Spleen (tissue), 11 donors: ENCODE results near the gene HMGXB3. TPM values are rescaled to one million over a fixed set of nuclear protein-coding genes. Genes with fewer than 3 reads are reported as not detected.
A peak's percentile ranks its signal among the peaks of the same experiment; 100 is the strongest.

ENCODE experiments used
- DNase-seq: peaks from one replicate; pipeline ENCODE4 v3.0.0-alpha.2; 2020
- H3K27ac ChIP-seq, 8 donors: fragments of 200-600 bp; sonication (generic) in 7 of 8; 1 replicate in 4 of 8; 2 replicates in 4 of 8; pipeline versions ENCODE4 v1.5.0 to v1.8.0; 2016 to 2021; ENCODE audit warnings: inconsistent platforms in 4 of 8, mild to moderate bottlenecking in 4 of 8, moderate library complexity in 1 of 8
- H3K27me3 ChIP-seq, 7 donors: fragments of 200-600 bp; sonication (generic) in 6 of 7; replicated peaks in 1 of 7; 1 replicate in 4 of 7; 2 replicates in 3 of 7; pipeline versions ENCODE4 v1.5.0 to v1.8.0; 2016 to 2021; ENCODE audit warnings: inconsistent platforms in 3 of 7, mild to moderate bottlenecking in 1 of 7
- H3K36me3 ChIP-seq, 6 donors: fragments of 200-600 bp; sonication (generic) in 5 of 6; 1 replicate in 4 of 6; 2 replicates in 2 of 6; pipeline versions ENCODE4 v1.5.0 to v1.8.0; 2016 to 2021; ENCODE audit warnings: inconsistent platforms in 2 of 6
- H3K4me1 ChIP-seq, 6 donors: fragments of 200-600 bp; sonication (generic) in 5 of 6; 1 replicate in 3 of 6; 2 replicates in 3 of 6; pipeline versions ENCODE4 v1.5.0 to v1.8.0; 2016 to 2021; ENCODE audit warnings: inconsistent platforms in 3 of 6
- H3K4me3 ChIP-seq, 8 donors: fragments of 200-600 bp; sonication (generic) in 7 of 8; 1 replicate in 4 of 8; 2 replicates in 4 of 8; pipeline versions ENCODE4 v1.5.0 to v1.8.0; 2016 to 2021; ENCODE audit warnings: inconsistent platforms in 4 of 8, mild to moderate bottlenecking in 4 of 8, moderate library complexity in 2 of 8
- H3K9me3 ChIP-seq, 8 donors: fragments of 200-600 bp; sonication (generic) in 7 of 8; 1 replicate in 4 of 8; 2 replicates in 4 of 8; pipeline versions ENCODE4 v1.5.0 to v1.8.0; 2016 to 2021; ENCODE audit warnings: inconsistent platforms in 4 of 8
- CTCF ChIP-seq, 11 experiments: fragments of 200-600 bp in 7 of 11; fragments of 450-650 bp in 4 of 11; sonication (generic) in 4 of 11; IDR thresholded peaks in 8 of 11; conservative IDR thresholded peaks in 3 of 11; 1 replicate in 7 of 11; 2 replicates in 4 of 11; pipeline versions ENCODE4 v1.4.0 to v1.8.0; 2016 to 2021; ENCODE audit warnings: antibody characterized with exemption in 11 of 11, inconsistent platforms in 4 of 11, mild to moderate bottlenecking in 1 of 11
- POLR2A ChIP-seq, 3 donors: fragments of 450-650 bp; IDR thresholded peaks; one replicate each; pipeline ENCODE4 v1.5.1; 2017; ENCODE audit warnings: antibody characterized with exemption in 3 of 3, mild to moderate bottlenecking in 1 of 3
- POLR2AphosphoS5 ChIP-seq, 3 donors: sonication (generic); formaldehyde crosslinking; IDR thresholded peaks; one replicate each; pipeline ENCODE4 v1.5.1; 2017; ENCODE audit warnings: antibody characterized with exemption in 3 of 3
- WGBS, 5 donors: extraction: QIAGEN DNeasy Blood & Tissue Kit in 3 of 5; methylation state at CpG; one replicate each; pipeline versions ENCODE4 v1.1.5 to v1.1.7; 2013 to 2018; 5-methylcytosine and 5-hydroxymethylcytosine counted together
- intact Hi-C: fragments of 100-400 bp; cut with DNase I; formaldehyde crosslinking; loops from one replicate; pipeline ENCODE4 v1.15.0; 2023; ENCODE audit warnings: low total_unique reads
- polyA plus RNA-seq, 3 donors: library from polyadenylated mRNA; stranded (reverse); fragments of 200-250 nt; gene quantifications; one replicate each; pipeline ENCODE4 v1.2.1, GENCODE V29; 2013
- total RNA-seq, 7 donors: library from RNA; depleted of rRNA in 3 of 7; stranded (reverse); fragments of >200 nt in 3 of 7; fragmentation: NEBNext Ultra II Directional in 4 of 7; extraction: Animal tissue kit (Norgen Biotek cat#: 25700) in 4 of 7; gene quantifications; one replicate each; pipeline versions ENCODE4 v1.1.0 to v1.2.1, GENCODE V29; 2016 to 2021
- donor health status: healthy with polysubstance abuse.
- donor health status: DM: no; HTN: no; CAD: no; lungs with moderate emphysema.
- donor health status: DM: no; HTN: no; CAD: no.
- donor health status: Bipolar disorder and iron deficiency.
- donor health status: healthy.
- donor health status: DM: no; HTN: no; CAD: no.
- donor health status: DM: yes; HTN: yes; CAD: no.

HMGXB3 gene
- total and polyA plus RNA-seq, 10 donors = 14.3 to 51.7 (median 34.6) TPM

- intact Hi-C loops = no loop called here
- no peaks in the 10 kb centered on the region for H3K9me3 ChIP-seq
- TF ChIP-seq POLR2AphosphoS5 (IDR thresholded peaks at IDR 0.05) = peak; percentile 63 to 69 (median 69)
- TF ChIP-seq POLR2A (IDR thresholded peaks at IDR 0.05) = no peak
- peaks cover 0 to 38% (median 0%) of the 10 kb centered on the region in 6 donors for H3K36me3 ChIP-seq
- 64 to 77% (median 70%) methylated on average over 6 of the region's 6 CpGs for WGBS, 5 donors
- H3K4me3 ChIP-seq = no peak overlapping the region
- H3K4me1 ChIP-seq = peaks cover 0 to 74% (median 13%) of the 10 kb centered on the region in 6 donors
- peak overlapping the region in 3 of 8 donors; percentile 39 to 65 (median 54) for H3K27ac ChIP-seq
- DNase-seq = peak; percentile 78
- peaks cover 0 to 4% (median 0%) of the 10 kb centered on the region in 7 donors for H3K27me3 ChIP-seq
Observed at GRCh38 chr5:150065346-150065745, 64.8 kb downstream of the HMGXB3 start.

GRCh38 chr5:150065886-150066285 lies 65.3 kb downstream of the HMGXB3 start:
- Histone ChIP-seq H3K4me3 (no peak overlapping the region), H3K4me1 (peaks cover 0 to 78% (median 13%) of the 10 kb centered on the region in 6 donors), H3K9me3 (no peaks in the 10 kb centered on the region), H3K27ac (peak overlapping the region in 3 of 8 donors; percentile 39 to 65 (median 54)), H3K36me3 (peaks cover 0 to 38% (median 0%) of the 10 kb centered on the region in 6 donors), H3K27me3 (peaks cover 0 to 4% (median 0%) of the 10 kb centered on the region in 7 donors)
- peak; percentile 64 for DNase-seq
- intact Hi-C loops = no loop called here
- 46 to 63% (median 55%) methylated on average over 10 of the region's 10 CpGs for whole genome bisulfite sequencing, 5 donors
- TF ChIP-seq CTCF (IDR thresholded peaks at IDR 0.05 in 8 of 11, conservative IDR thresholded peaks at IDR 0.05 in 3 of 11) (no peak), POLR2A (IDR thresholded peaks at IDR 0.05) (no peak), POLR2AphosphoS5 (IDR thresholded peaks at IDR 0.05) (peak in 1 of 3 donors; percentile 45)

- intact Hi-C loops = no loop called here
- peaks cover 0 to 4% (median 0%) of the 10 kb centered on the region in 7 donors for H3K27me3 ChIP-seq
- H3K4me1 ChIP-seq = peaks cover 0 to 78% (median 13%) of the 10 kb centered on the region in 6 donors
- TF ChIP-seq POLR2A (IDR thresholded peaks at IDR 0.05) (no peak), POLR2AphosphoS5 (IDR thresholded peaks at IDR 0.05) (no peak), CTCF (IDR thresholded peaks at IDR 0.05 in 8 of 11, conservative IDR thresholded peaks at IDR 0.05 in 3 of 11) (no peak)
- H3K36me3 ChIP-seq = peaks cover 0 to 34% (median 0%) of the 10 kb centered on the region in 6 donors
- 85 to 88% (median 87%) methylated on average over 5 of the region's 5 CpGs for WGBS, 5 donors
- H3K4me3 ChIP-seq = no peak overlapping the region
- peak overlapping the region in 3 of 8 donors; percentile 38 to 65 (median 39) for H3K27ac ChIP-seq
- DNase-seq = no peak
- H3K9me3 ChIP-seq = no peaks in the 10 kb centered on the region
Observed at GRCh38 chr5:150066436-150066835, 65.9 kb downstream of the HMGXB3 start.

- Histone ChIP-seq H3K36me3 (peaks cover 0 to 31% (median 0%) of the 10 kb centered on the region in 6 donors), H3K9me3 (no peaks in the 10 kb centered on the region), H3K27me3 (peaks cover 0 to 4% (median 0%) of the 10 kb centered on the region in 7 donors), H3K4me3 (no peak overlapping the region), H3K4me1 (peaks cover 0 to 76% (median 13%) of the 10 kb centered on the region in 6 donors), H3K27ac (peak overlapping the region in 3 of 8 donors; percentile 38 to 65 (median 39))
- no peak for DNase-seq
- TF ChIP-seq POLR2A (IDR thresholded peaks at IDR 0.05) = no peak
- no peak for TF ChIP-seq CTCF (IDR thresholded peaks at IDR 0.05 in 8 of 11, conservative IDR thresholded peaks at IDR 0.05 in 3 of 11)
- no peak for TF ChIP-seq POLR2AphosphoS5 (IDR thresholded peaks at IDR 0.05)
- intact Hi-C loops = no loop called here
- 54 to 67% (median 64%) methylated on average over 2 of the region's 2 CpGs for WGBS, 5 donors
Observed at GRCh38 chr5:150066901-150067396, 66.4 kb downstream of the HMGXB3 start.
